CD4-positive, alpha-beta T cell treated with Interleukin-1 beta for 1 hour (primary cell): ENCODE data around the gene CHIC2.
"Not testable (repeated sequence)": the region's sequence is repeated elsewhere in the genome, so short reads cannot be mapped to it uniquely, and the experiment has no call there.

Source experiments
- DNase-seq, 2 donors: peaks; one replicate each; pipeline ENCODE4 v3.0.0-alpha.2; 2020 to 2022

Gene CHIC2

GRCh38 chr4:54064317-54065111, at the start of gene CHIC2:
TSS of gene CHIC2 (minus strand) at chr4:54064605. CDS start at chr4:54064300, 305 bp downstream.
- peak; percentile 97 to 98 for DNase-seq

GRCh38 chr4:54113206-54113605, 48.8 kb upstream of the CHIC2 start:
- not testable (repeated sequence) for DNase-seq

- no peak for DNase-seq
Observed at GRCh38 chr4:54110019-54110416, 45.6 kb upstream of the CHIC2 start.

GRCh38 chr4:54109241-54110018, 45.0 kb upstream of the CHIC2 start:
- DNase-seq, result no peak

- DNase-seq, result no peak
Observed at GRCh38 chr4:54107951-54108748, 43.7 kb upstream of the CHIC2 start.

GRCh38 chr4:54104907-54105306, 40.5 kb upstream of the CHIC2 start:
- no peak for DNase-seq

- DNase-seq, result no peak
Observed at GRCh38 chr4:54103190-54103574, 38.8 kb upstream of the CHIC2 start.

GRCh38 chr4:54102531-54103106, 38.2 kb upstream of the CHIC2 start:
- DNase-seq, result no peak

GRCh38 chr4:54101190-54102041, 37.0 kb upstream of the CHIC2 start:
- DNase-seq, result no peak

- DNase-seq, result no peak
Observed at GRCh38 chr4:54100595-54101189, 36.3 kb upstream of the CHIC2 start.

GRCh38 chr4:54099748-54100574, 35.6 kb upstream of the CHIC2 start, which contains the start of gene GSX2:
TSS of gene GSX2 (plus strand) at chr4:54100163. CDS start at chr4:54100345, 182 bp downstream.
- DNase-seq, result no peak

- DNase-seq, result no peak
Observed at GRCh38 chr4:54099287-54099747, 34.9 kb upstream of the CHIC2 start.

GRCh38 chr4:54098375-54098774, 34.0 kb upstream of the CHIC2 start:
- no peak for DNase-seq

- no peak for DNase-seq
Observed at GRCh38 chr4:54097152-54097551, 32.7 kb upstream of the CHIC2 start.

GRCh38 chr4:54096295-54096962, 32.0 kb upstream of the CHIC2 start:
- DNase-seq, result no peak

GRCh38 chr4:54095110-54095825, 30.9 kb upstream of the CHIC2 start:
- no peak for DNase-seq

GRCh38 chr4:54094451-54094850, 30.0 kb upstream of the CHIC2 start:
- no peak for DNase-seq

GRCh38 chr4:54093324-54094240, 29.2 kb upstream of the CHIC2 start:
- DNase-seq, result peak in 1 of 2 donors; percentile 7
